Keratinocyte (primary cell): Measurements from ENCODE around the gene DUSP23. TPM values are rescaled to one million over a fixed set of nuclear protein-coding genes. Genes with fewer than 3 reads are reported as not detected.

Source experiments
- DNase-seq: peaks from one replicate; pipeline ENCODE4 v3.0.0-alpha.2; 2011; ENCODE audit warnings: low read depth, missing footprints, low spot score
- FAIRE-seq: peaks from 2 replicates; lab custom pipeline; 2011; peaks lifted over from hg19 to GRCh38; lab: Jason Lieb, UNC
- H2AFZ ChIP-seq: 2 replicates; pipeline ENCODE4 v1.6.0; 2012; ENCODE audit warnings: low read length, control low read depth, inconsistent platforms; ENCODE audit not compliant: control insufficient read depth
- H3K27ac ChIP-seq: 2 replicates; pipeline ENCODE4 v1.5.1; 2011; ENCODE audit warnings: low read length; ENCODE audit not compliant: control insufficient read depth, insufficient read depth
- H3K27me3 ChIP-seq: 3 replicates; pipeline ENCODE4 v1.6.0; 2011; ENCODE audit warnings: low read length; ENCODE audit not compliant: control insufficient read depth, insufficient read depth; ENCODE audit errors: extremely low read depth
- H3K36me3 ChIP-seq, 2 experiments: 2 replicates in 1 of 2; 3 replicates in 1 of 2; pipeline ENCODE4 v1.5.1; 2011; ENCODE audit warnings: low read length in 2 of 2, mild to moderate bottlenecking in 1 of 2; ENCODE audit not compliant: control insufficient read depth in 2 of 2, insufficient read depth in 2 of 2; ENCODE audit errors: extremely low read depth in 1 of 2
- H3K4me1 ChIP-seq: 3 replicates; pipeline ENCODE4 v1.5.1; 2011; ENCODE audit warnings: low read length; ENCODE audit not compliant: control insufficient read depth, insufficient read depth; ENCODE audit errors: extremely low read depth
- H3K4me2 ChIP-seq: 3 replicates; pipeline ENCODE4 v1.6.0; 2011; ENCODE audit warnings: low read depth, low read length; ENCODE audit not compliant: control insufficient read depth, insufficient read depth; ENCODE audit errors: extremely low read depth
- H3K4me3 ChIP-seq, 3 experiments: fragments of 200-600 bp in 1 of 3; sonication (generic) in 1 of 3; 2 replicates in 2 of 3; 3 replicates in 1 of 3; pipeline ENCODE4 v1.5.1; 2011 to 2016; ENCODE audit warnings: low read length in 3 of 3, mild to moderate bottlenecking in 3 of 3, control low read depth in 2 of 3, inconsistent platforms in 1 of 3, low read depth in 1 of 3, mixed read lengths in 1 of 3, mixed run types in 1 of 3, moderate library complexity in 1 of 3; ENCODE audit not compliant: control insufficient read depth in 2 of 3, insufficient read depth in 2 of 3; ENCODE audit errors: extremely low read depth in 1 of 3
- H3K79me2 ChIP-seq: 2 replicates; pipeline ENCODE4 v1.6.0; 2012; ENCODE audit warnings: low read length; ENCODE audit not compliant: control insufficient read depth, insufficient read depth
- H3K9ac ChIP-seq: 3 replicates; pipeline ENCODE4 v1.6.0; 2011; ENCODE audit warnings: low read length; ENCODE audit not compliant: control insufficient read depth, insufficient read depth; ENCODE audit errors: extremely low read depth
- H3K9me1 ChIP-seq: 3 replicates; pipeline ENCODE4 v1.6.0; 2011; ENCODE audit warnings: low read length; ENCODE audit not compliant: control insufficient read depth, insufficient read depth; ENCODE audit errors: extremely low read depth
- H3K9me3 ChIP-seq: 2 replicates; pipeline ENCODE4 v1.5.1; 2012; ENCODE audit warnings: low read depth, low read length; ENCODE audit not compliant: control insufficient read depth
- H4K20me1 ChIP-seq: 3 replicates; pipeline ENCODE4 v1.6.0; 2011; ENCODE audit warnings: low read length; ENCODE audit not compliant: control insufficient read depth, insufficient read depth; ENCODE audit errors: extremely low read depth
- CTCF ChIP-seq, 3 experiments: IDR thresholded peaks in 1 of 3; conservative IDR thresholded peaks in 1 of 3; optimal IDR thresholded peaks in 1 of 3; 2 replicates in 2 of 3; 3 replicates in 1 of 3; pipeline versions ENCODE3 to v1.5.1; 2011; ENCODE audit warnings: low read length in 3 of 3, mild to moderate bottlenecking in 3 of 3, moderate library complexity in 2 of 3, control low read depth in 1 of 3, inconsistent platforms in 1 of 3; ENCODE audit not compliant: insufficient read depth in 2 of 3; ENCODE audit errors: extremely low read depth in 1 of 3
- EZH2 ChIP-seq: IDR thresholded peaks from one replicate; pipeline ENCODE4 v1.6.1; 2012; ENCODE audit warnings: inconsistent platforms, mild to moderate bottlenecking, low read length, moderate library complexity
- dilution Hi-C: fragments of 300-500 bp; cut with MboI; formaldehyde crosslinking; loops from one replicate; pipeline ENCODE4 v1.7.0; 2020; ENCODE audit warnings: low sequenced_read_pairs; ENCODE audit not compliant: extremely low pct_ligation_motif_present
- polyA plus RNA-seq, 5 experiments: library from polyadenylated mRNA; depleted of rRNA in 3 of 5; stranded (reverse) in 3 of 5; stranded (forward) in 1 of 5; unstranded in 1 of 5; fragments of >200 nt; gene quantifications; 1 replicate in 1 of 5; 2 replicates in 3 of 5; 3 replicates in 1 of 5; pipeline versions ENCODE4 v1.2.1 to v1.2.3, GENCODE V29; 2011 to 2012; ENCODE audit warnings: missing spikeins in 2 of 5, low read depth in 1 of 5, low replicate concordance in 1 of 5

DUSP23 gene
- polyA plus RNA-seq, 1 donor (not counting 4 experiments of a cell fraction or from before 2014, with no cell fraction given): 35.0 TPM

- DNase-seq (no peak), FAIRE-seq (no peak)
- no peak overlapping the region for H2AFZ ChIP-seq
- no peaks in the 10 kb centered on the region for H3K9me1 ChIP-seq
- H3K27me3 ChIP-seq: no peaks in the 10 kb centered on the region
- no peaks in the 10 kb centered on the region for H3K9me3 ChIP-seq
- no peak overlapping the region for H3K4me2 ChIP-seq
- no peaks in the 10 kb centered on the region for H4K20me1 ChIP-seq
- H3K79me2 ChIP-seq: no peaks in the 10 kb centered on the region
- dilution Hi-C loops: no loop called here
- H3K27ac ChIP-seq: no peak overlapping the region
- no peaks in the 10 kb centered on the region for H3K36me3 ChIP-seq
- peaks cover 6% of the 10 kb centered on the region for H3K4me1 ChIP-seq
- no peak overlapping the region for H3K4me3 ChIP-seq
- TF ChIP-seq EZH2: no peak
- no peak for TF ChIP-seq CTCF (optimal IDR thresholded peaks at IDR 0.05 in 1 of 3, IDR thresholded peaks at IDR 0.05 in 1 of 3, conservative IDR thresholded peaks at IDR 0.05 in 1 of 3; ENCODE audit: extremely low read depth in 1 of 3, insufficient read depth in 2 of 3, low read length in 3 of 3)
- no peak overlapping the region for H3K9ac ChIP-seq
Observed at GRCh38 chr1:159830722-159831121, 50.0 kb downstream of the DUSP23 start.

- Histone ChIP-seq H3K79me2 (no peaks in the 10 kb centered on the region), H3K4me3 (no peak overlapping the region), H3K4me2 (no peak overlapping the region), H3K27me3 (no peaks in the 10 kb centered on the region), H3K4me1 (peaks cover 6% of the 10 kb centered on the region), H3K9ac (no peak overlapping the region), H3K9me1 (no peaks in the 10 kb centered on the region), H4K20me1 (no peaks in the 10 kb centered on the region), H3K27ac (no peak overlapping the region), H3K9me3 (no peaks in the 10 kb centered on the region), H3K36me3 (no peaks in the 10 kb centered on the region), H2AFZ (no peak overlapping the region)
- FAIRE-seq: no peak
- TF ChIP-seq CTCF (optimal IDR thresholded peaks at IDR 0.05 in 1 of 3, IDR thresholded peaks at IDR 0.05 in 1 of 3, conservative IDR thresholded peaks at IDR 0.05 in 1 of 3; ENCODE audit: extremely low read depth in 1 of 3, insufficient read depth in 2 of 3, low read length in 3 of 3) (no peak), EZH2 (no peak)
- dilution Hi-C loops: no loop called here
- DNase-seq: no peak
Observed at GRCh38 chr1:159831412-159832141, 50.8 kb downstream of the DUSP23 start.

Other genes with a start within 250 kb of the DUSP23 start
- gene OR10J5, start 245.0 kb upstream of the DUSP23 start, polyA plus RNA-seq: not detected in 3 replicates
- gene APCS, start 193.1 kb upstream of the DUSP23 start, polyA plus RNA-seq: not detected in 3 replicates
- not detected in 3 replicates for gene CRP, start 66.4 kb upstream of the DUSP23 start, polyA plus RNA-seq
- not detected in 3 replicates for gene FCRL6, start 21.4 kb downstream of the DUSP23 start, polyA plus RNA-seq
- not detected in 3 replicates for gene SLAMF8, start 45.9 kb downstream of the DUSP23 start, polyA plus RNA-seq
- gene VSIG8, start 81.7 kb downstream of the DUSP23 start, polyA plus RNA-seq: 0.48 to 1.5 TPM (median 0.56 TPM) in 3 replicates
- 0.82 to 3.0 TPM (median 2.3 TPM) in 3 replicates for gene CFAP45, start 119.2 kb downstream of the DUSP23 start, polyA plus RNA-seq
- gene TAGLN2, start 144.5 kb downstream of the DUSP23 start, polyA plus RNA-seq: 678 to 787 TPM (median 709 TPM) in 3 replicates
- 4.2 to 6.0 TPM (median 5.8 TPM) in 3 replicates for gene IGSF9, start 164.7 kb downstream of the DUSP23 start, polyA plus RNA-seq
- gene SLAMF9, start 173.3 kb downstream of the DUSP23 start, polyA plus RNA-seq: 0.31 to 0.57 TPM (median 0.41 TPM) in 3 replicates